NOMO-1 (cell line): ENCODE data around the gene TRPM2.
"Not testable (repeated sequence)": the region's sequence is repeated elsewhere in the genome, so short reads cannot be mapped to it uniquely, and the experiment has no call there.

ENCODE experiments used
- DNase-seq, 2 experiments: peaks; one replicate each; lab custom pipeline; 2025; ENCODE audit not compliant: unreplicated experiment in 2 of 2; lab: John Stamatoyannopoulos, UW

TRPM2 gene

DNA sequence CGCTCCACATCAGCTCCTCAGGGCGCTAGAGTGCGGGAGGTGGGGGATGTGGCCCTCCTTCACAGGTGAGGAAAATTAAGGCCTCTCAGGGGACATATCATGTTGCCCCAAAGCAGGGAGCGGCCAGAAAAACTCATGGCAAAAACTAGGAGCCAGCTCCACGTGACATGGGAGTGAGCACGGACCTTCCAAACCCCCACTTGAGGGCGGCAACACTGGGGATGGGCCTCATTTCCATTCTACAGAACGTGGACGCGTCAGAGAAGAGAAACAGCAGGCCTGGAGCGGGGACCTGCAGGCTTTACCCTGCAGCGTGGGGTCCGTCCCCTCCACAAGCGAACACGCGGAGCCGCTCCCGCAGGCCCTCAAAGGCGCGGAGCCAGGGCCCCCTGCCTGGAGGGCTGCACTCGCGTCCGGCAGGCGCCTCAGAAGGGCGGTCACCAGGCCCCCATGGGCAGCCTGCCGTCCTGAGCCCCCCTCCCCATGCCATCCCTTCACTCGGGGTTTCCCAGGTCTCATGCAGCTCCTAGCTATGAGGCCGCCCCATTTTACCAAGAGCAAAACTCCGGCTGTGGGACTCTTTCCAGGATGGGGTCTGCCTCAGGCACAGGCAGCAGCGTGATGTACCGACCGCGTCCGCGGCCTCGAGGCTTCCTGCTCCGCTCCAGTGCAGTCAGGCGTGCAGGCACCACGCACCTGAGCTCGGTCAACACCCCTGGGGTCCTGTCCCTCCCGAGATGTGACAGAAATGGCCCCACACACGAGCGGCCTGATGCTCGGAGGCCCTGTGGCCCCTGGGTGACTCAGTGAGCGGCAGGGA is 19.7 kb upstream of the TRPM2 start:
- no peak for DNase-seq

DNA sequence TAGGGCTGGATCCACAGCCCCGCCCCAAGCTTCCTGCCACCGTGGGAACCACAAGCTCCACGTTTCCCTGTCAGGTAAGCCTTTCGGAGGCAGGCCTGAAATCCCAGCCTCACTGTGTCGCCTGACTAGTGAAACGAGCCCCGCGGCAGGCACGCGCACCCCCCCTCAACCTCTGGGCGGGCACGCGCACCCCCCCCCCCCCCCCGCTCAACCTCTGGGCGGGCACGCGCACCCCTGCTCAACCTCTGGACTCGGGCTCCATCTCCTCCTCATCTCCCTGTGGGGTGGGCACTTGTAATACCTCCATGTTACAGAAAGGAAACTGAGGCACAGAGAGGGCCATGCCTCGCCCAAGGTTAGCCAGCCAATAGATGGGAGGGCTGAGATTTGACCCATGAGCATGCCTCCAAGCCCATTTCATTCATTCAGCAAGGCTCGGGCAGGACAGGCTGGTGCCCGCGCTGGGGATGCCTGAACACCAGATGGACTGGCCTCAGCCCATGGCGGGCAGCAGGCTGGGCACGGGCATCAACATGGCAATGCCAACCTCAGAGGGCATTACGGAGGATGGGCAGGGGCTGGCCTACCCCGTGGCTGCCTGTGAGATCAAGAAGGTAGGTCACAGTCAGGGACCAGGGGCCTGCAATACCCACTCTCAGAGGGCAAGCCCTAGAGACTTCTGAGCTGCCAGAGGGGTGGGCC is 18.9 kb upstream of the TRPM2 start:
- no peak for DNase-seq

DNA sequence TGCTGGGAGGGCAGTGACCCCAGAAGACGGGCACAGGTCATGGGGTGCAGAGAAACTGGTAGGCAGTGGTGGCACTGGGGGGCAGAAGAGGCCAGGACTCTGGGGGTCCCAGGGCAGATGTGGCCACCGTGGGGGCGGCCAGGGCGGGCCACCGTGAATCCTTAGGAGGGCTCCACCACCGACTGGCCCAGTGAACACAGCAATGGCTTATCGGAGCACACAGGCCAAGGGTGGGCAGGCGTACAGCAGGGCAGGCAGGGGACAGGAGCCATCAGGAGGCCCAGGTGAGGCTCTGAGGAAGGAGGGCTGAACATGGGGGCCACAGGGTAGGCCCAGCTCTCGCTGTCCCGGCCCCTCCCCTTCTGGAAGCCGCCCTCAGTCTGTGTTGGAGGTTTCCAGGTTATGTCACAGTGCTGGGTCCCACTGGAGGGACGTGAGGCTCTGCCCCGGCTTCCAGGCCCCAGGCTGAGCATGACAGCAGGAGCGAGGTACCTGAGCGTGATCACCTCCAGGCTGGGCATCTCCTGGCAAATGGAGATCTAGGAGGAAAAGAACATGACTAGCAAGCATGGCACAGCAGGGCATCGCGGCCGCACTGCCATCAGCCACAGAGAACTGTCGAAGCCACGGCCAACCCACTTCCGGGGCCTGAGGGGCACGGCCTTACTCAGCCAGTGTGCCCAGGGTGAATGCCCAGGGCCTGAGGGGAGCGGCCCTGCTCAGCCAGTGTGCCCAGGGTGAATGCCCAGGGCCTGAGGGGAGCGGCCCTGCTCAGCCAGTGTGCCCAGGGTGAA is 18.0 kb upstream of the TRPM2 start:
- no peak for DNase-seq

GRCh38 chr21:44337449-44337848 is 16.0 kb upstream of the TRPM2 start:
- DNase-seq = no peak

DNA sequence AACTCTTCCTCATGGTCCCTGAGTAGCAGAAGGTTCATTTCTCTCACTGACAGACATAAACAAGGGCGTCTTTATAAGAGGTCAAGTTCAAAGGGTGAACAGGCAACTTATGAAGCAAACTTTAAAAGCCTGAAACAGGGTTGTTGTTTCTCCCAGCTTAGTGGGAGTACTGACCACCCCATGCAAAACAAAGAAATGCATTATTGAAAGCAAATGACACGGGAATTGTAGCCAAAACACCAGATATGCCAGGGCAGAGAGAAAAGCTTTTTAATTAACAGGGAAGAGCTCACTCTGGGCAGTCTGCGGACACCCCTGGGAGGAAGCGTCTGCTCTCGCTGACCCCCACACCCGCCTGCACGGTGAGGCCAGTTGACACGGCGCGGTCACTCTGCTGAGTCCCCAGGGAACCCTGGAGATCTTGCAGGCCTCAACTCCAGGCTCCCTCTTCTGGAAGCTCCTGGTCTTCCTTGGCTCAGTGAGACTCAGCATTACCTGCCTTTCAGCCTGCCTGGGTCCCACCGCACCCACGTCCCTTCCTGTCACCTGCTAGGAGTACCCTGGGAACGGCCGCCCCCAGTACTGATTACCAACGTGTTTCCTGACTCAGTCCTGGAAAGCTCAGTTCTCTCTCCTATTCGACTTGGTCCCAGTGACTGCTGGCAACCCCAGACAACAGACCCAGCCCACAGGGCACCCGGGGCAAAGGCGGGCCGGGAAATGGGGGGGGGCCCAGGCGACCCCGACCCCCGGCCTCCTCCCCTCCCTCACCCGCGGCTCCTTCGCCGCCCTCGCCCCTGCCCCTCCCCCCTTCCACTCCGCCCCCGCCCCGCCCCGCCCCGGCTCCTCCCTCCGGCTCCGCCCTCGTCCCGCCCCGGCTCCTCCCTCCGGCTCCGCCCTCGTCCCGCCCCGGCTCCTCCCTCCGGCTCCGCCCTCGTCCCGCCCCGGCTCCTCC is 15.2 kb upstream of the TRPM2 start:
- DNase-seq = peak in 1 of 2 experiments; percentile 11

GRCh38 chr21:44338971-44339910 is 14.2 kb upstream of the TRPM2 start, which contains the start of gene CFAP410:
TSS of gene CFAP410 (minus strand) at chr21:44339390. CDS start at chr21:44339194, 196 bp downstream.
- peak; percentile 89 to 96 for DNase-seq

- DNase-seq = not testable (repeated sequence)
Observed at GRCh38 chr21:44341726-44342458, 11.5 kb upstream of the TRPM2 start.

- DNase-seq = not testable (repeated sequence)
Observed at GRCh38 chr21:44342981-44343380, 10.4 kb upstream of the TRPM2 start.

DNA sequence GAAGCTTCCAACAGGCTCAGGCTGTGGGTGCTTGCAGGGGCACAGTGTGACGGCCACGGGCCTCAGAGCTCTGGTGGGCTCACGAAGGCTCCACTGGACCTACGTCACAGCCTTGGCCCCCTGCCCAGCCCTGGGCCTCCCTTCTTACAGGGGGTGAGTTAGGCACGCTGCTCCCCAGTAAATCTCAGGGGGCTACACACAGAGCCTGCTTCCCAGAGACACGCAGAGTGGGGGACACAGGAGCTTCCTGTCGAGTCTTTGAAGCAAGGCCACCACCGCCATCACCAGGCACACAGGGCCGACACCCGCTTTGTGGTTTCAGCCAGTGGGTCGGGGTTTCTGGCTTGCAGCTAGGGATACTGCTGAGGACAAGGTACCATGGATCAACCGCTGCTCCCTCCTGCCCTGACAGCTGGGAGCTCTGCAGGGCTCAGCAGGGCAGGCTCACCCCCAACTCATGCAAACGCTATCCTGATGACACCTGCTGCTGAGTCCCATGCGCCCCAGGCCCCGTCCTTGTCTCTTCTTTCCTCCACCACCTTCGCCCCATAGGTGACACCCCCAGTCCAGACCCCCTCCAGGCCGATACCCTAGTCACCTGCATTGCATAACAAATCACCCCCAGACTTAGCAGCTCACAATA is 8.8 kb upstream of the TRPM2 start:
- DNase-seq = no peak

DNA sequence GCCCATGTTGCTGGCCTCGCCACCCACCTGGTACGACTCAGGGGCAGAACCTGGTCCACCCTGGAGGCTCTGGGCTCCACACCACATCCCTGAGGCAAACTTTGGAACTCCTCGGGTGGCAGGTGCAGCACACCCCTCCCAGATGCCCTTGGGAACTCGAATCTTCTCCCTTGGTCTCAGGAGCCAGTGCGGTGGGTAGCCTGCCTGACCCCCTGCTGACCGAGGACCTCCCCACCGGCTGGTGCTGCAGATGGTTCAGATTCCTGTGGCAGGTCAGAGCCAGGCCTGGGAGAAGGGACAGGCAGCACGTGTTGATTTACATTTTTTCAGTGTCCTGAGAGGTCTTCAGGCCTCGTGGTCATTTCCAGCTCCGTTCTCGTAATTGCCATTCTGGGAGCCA is 7.9 kb upstream of the TRPM2 start:
- DNase-seq = no peak

GRCh38 chr21:44347911-44348451 is 5.4 kb upstream of the TRPM2 start:
- no peak for DNase-seq

DNA sequence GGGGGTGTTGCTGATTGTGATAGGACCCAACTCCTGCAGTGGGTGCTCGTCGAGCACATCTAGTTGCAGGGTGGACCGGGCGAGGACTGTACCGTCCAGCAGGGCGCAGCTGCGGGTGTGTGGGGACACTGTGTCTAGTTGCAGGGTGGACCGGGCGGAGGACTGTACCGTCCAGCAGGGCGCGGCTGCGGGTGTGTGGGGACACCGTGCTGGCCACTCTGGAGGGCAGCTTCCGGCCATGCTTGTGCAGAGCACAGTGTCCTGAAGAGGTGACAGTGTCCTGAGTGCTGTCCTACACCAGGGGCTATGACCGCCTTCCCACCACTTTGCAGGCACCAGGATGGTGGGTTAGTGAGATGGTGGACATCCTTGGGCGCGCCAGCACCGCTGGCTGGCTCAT is 4.6 kb upstream of the TRPM2 start:
- no peak for DNase-seq

DNA sequence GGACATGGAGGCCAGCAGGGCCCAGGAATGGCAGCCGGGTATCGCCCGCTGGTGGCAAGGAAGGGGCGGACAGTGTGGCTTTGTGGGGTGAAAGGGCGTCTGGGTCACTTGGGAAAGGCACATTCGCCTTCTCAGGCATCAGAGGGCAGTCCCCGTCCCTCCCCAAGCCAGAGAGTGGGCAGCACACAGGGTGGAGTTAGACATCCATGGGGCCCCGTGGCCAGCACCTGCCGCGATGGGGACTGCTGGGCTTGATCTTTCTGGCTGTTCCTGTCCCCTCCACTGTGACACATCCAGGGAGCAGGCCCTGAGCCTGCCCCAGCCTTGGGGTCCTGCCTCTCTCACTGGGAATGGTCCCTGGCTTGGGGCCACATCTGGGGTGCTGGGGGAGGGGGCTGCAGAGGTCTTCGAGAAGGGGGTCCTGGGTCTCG is 4.0 kb upstream of the TRPM2 start:
- no peak for DNase-seq

DNA sequence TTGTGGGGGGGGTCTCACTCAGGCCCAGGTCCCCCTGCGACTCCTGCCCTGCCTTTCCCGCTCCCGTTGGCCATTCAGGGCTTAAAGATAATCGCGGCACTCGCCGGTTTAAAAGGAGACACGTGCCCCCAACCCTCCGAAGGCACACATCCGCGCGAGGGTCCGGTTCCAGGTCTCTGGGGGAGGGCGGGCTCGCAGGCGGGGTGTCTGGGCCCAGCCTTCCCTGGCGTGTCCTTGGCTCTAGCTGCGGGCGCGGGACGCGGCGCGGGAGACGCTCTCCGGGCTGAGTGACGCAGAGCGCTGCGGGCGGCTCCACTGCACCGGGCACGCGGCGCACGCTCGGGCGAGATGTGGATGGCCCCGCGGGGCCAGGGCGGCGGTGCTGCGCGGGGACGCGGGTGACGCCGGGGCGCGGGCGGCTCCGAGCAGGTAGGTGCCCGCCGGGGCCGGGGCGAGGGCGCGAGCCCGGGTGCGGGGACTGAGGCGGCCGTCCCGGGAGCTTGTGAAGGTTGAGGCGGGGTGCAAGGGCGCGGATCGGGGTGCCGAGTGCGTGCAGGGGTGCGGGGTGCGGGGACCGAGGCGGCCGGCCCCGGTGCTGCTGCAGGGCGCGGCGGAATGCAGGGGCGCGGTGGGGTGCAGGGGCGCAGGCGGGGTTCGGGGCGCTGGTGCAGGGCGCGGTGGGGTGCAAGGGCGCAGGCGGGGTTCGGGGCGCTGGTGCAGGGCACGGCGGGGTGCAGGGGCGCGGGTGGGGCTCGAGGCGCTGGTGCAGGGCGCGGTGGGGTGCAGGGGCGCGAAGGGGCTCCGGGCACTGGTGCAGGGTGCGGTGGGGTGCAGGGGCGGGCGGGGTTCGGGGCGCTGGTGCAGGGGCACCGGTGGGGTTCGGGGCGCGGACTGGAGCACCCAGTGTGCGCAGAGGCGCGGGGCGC is 3.3 kb upstream of the TRPM2 start:
- no peak for DNase-seq

GRCh38 chr21:44350773-44351481 is 2.5 kb upstream of the TRPM2 start:
- no peak for DNase-seq
